ENCODE data around the gene IRS2.

The IRS2 gene

DNA sequence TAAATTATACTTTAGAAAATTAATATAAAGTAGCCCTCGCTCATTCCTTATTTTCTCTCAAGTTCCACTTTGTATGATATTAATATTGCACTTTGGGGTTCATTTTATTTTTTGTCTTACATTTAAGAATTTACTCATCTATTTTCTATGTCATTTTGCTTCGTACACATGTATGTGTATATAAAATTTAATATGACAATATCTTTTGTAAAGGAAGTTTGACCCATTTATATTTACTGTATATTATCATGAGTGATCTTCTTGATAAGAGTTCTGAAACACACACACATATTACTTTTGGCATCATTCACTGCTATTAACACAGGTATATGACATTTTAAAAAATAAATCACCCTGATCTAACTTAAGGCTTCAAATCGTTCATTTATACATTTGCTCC lies 83.1 kb downstream of the IRS2 start:
- TF ChIP-seq, protein P1, sequence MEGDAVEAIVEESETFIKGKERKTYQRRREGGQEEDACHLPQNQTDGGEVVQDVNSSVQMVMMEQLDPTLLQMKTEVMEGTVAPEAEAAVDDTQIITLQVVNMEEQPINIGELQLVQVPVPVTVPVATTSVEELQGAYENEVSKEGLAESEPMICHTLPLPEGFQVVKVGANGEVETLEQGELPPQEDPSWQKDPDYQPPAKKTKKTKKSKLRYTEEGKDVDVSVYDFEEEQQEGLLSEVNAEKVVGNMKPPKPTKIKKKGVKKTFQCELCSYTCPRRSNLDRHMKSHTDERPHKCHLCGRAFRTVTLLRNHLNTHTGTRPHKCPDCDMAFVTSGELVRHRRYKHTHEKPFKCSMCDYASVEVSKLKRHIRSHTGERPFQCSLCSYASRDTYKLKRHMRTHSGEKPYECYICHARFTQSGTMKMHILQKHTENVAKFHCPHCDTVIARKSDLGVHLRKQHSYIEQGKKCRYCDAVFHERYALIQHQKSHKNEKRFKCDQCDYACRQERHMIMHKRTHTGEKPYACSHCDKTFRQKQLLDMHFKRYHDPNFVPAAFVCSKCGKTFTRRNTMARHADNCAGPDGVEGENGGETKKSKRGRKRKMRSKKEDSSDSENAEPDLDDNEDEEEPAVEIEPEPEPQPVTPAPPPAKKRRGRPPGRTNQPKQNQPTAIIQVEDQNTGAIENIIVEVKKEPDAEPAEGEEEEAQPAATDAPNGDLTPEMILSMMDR (IDR thresholded peaks at IDR 0.05; ENCODE audit: low read depth, low read length): no peak
- no peak overlapping the region for H3K4me3 ChIP-seq (ENCODE audit: low read depth, low read length)
